Measurements from ENCODE around the gene ANKRD52.

ANKRD52 gene

GRCh38 chr12:56258068-56258819 is at the start of gene ANKRD52:
Gene ANKRD52 (minus strand): TSS chr12:56258384. CDS start chr12:56258269, 115 bp downstream.
- ATAC-seq = peak; percentile 84
- no peak for TF ChIP-seq OSR1 (CRISPR knock-in tag; IDR thresholded peaks at IDR 0.05)
- TF ChIP-seq CREB5 (CRISPR knock-in tag; IDR thresholded peaks at IDR 0.05; ENCODE audit: low read depth) = no peak
- TF ChIP-seq ZC3H10 (CRISPR knock-in tag; IDR thresholded peaks at IDR 0.05) = no peak
- no peak for TF ChIP-seq ARNTL (CRISPR knock-in tag; IDR thresholded peaks at IDR 0.05; ENCODE audit: borderline replicate concordance, low read depth)
- TF ChIP-seq, protein P1, sequence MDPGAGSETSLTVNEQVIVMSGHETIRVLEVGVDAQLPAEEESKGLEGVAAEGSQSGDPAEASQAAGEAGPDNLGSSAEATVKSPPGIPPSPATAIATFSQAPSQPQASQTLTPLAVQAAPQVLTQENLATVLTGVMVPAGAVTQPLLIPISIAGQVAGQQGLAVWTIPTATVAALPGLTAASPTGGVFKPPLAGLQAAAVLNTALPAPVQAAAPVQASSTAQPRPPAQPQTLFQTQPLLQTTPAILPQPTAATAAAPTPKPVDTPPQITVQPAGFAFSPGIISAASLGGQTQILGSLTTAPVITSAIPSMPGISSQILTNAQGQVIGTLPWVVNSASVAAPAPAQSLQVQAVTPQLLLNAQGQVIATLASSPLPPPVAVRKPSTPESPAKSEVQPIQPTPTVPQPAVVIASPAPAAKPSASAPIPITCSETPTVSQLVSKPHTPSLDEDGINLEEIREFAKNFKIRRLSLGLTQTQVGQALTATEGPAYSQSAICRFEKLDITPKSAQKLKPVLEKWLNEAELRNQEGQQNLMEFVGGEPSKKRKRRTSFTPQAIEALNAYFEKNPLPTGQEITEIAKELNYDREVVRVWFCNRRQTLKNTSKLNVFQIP (CRISPR knock-in tag; IDR thresholded peaks at IDR 0.05; ENCODE audit: borderline replicate concordance, low read depth) = no peak
- TF ChIP-seq PATZ1 (CRISPR knock-in tag; IDR thresholded peaks at IDR 0.05; ENCODE audit: borderline replicate concordance) = no peak
- no peak for TF ChIP-seq SNAI2 (CRISPR knock-in tag; IDR thresholded peaks at IDR 0.05)
- no peak for TF ChIP-seq ESRRG (CRISPR knock-in tag; IDR thresholded peaks at IDR 0.05)
- no peak for TF ChIP-seq CSRNP3 (CRISPR knock-in tag; IDR thresholded peaks at IDR 0.05)
- no peak for TF ChIP-seq ZFP3 (CRISPR knock-in tag; IDR thresholded peaks at IDR 0.05)
- TF ChIP-seq ZNF70 (CRISPR knock-in tag; IDR thresholded peaks at IDR 0.05) = no peak
- no peak for TF ChIP-seq ZNF565 (CRISPR knock-in tag; conservative IDR thresholded peaks at IDR 0.05; ENCODE audit: low read depth)
- TF ChIP-seq GLIS3 (CRISPR knock-in tag; IDR thresholded peaks at IDR 0.05) = no peak
- no peak for TF ChIP-seq TOX (CRISPR knock-in tag; IDR thresholded peaks at IDR 0.05; ENCODE audit: borderline replicate concordance)
- no peak for TF ChIP-seq BACH2 (CRISPR knock-in tag; IDR thresholded peaks at IDR 0.05; ENCODE audit: borderline replicate concordance)

DNA sequence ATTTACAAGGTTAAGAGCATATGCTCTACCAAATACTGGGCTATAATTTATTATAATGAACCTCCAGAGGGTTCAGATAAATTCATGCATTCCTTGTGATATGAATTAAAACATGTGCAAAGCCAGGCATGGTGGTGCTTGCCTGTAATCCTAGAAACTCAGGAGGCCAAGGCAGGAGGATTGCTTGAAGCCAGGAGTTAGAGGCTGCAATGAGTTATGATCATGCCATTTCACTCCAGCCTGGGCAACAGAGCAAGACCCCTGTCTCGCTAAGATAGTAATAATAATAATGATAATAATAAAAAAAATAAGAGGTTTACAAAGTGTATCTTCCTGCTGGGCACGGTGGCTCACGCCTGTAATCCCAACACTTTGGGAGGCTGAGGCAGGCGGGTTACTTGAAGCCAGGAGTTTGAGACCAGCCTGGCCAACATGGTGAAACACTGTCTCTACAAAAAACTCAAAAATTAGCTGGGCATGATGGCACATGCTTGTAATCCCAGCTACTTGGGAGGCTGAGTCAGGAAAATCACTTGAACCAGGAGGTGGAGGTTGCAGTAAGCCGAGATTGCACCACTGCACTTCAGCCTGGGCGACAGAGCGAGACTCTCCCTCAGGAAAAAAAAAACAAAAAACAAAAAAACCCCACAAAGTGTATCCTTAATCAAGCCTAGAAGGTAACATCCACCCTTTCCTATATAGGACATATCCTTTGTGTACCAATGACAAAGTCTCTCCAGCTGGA is 49.2 kb upstream of the ANKRD52 start:
- no peak for ATAC-seq

More for the DNA sequence above, 49.2 kb upstream of the ANKRD52 start:
- TF ChIP-seq BACH2 (CRISPR knock-in tag; IDR thresholded peaks at IDR 0.05; ENCODE audit: borderline replicate concordance) (no peak), TOX (CRISPR knock-in tag; IDR thresholded peaks at IDR 0.05; ENCODE audit: borderline replicate concordance) (no peak), CREB5 (CRISPR knock-in tag; IDR thresholded peaks at IDR 0.05; ENCODE audit: low read depth) (no peak), PATZ1 (CRISPR knock-in tag; IDR thresholded peaks at IDR 0.05; ENCODE audit: borderline replicate concordance) (no peak), CSDC2 (CRISPR knock-in tag; IDR thresholded peaks at IDR 0.05) (no peak), ZFP3 (CRISPR knock-in tag; IDR thresholded peaks at IDR 0.05) (no peak), ZNF8 (CRISPR knock-in tag; IDR thresholded peaks at IDR 0.05) (no peak), PPARA (CRISPR knock-in tag; IDR thresholded peaks at IDR 0.05; ENCODE audit: borderline replicate concordance) (no peak)

All from SK-N-SH treated with all-trans-retinoic acid at 6 μM for 48 hours (cell line).